ENCODE measurements around the gene PERM1.
"Not testable (repeated sequence)": the region's sequence is repeated elsewhere in the genome, so short reads cannot be mapped to it uniquely, and the experiment has no call there.

PERM1 gene

GRCh38 chr1:998995-999724 is 17.3 kb upstream of the PERM1 start:
- no peak for DNase-seq (ENCODE audit: low read depth in 2 of 2, low spot score in 1 of 2)

- DNase-seq (ENCODE audit: low read depth in 2 of 2, low spot score in 1 of 2), result no peak
Observed at GRCh38 chr1:998745-998994, 16.8 kb upstream of the PERM1 start.

GRCh38 chr1:997993-998744 is 16.3 kb upstream of the PERM1 start:
- no peak for DNase-seq (ENCODE audit: low read depth in 2 of 2, low spot score in 1 of 2)

- DNase-seq (ENCODE audit: low read depth in 2 of 2, low spot score in 1 of 2), result no peak
Observed at GRCh38 chr1:997713-997992, 15.8 kb upstream of the PERM1 start.

GRCh38 chr1:996851-997712 is 15.2 kb upstream of the PERM1 start:
- no peak for DNase-seq (ENCODE audit: low read depth in 2 of 2, low spot score in 1 of 2)

- no peak for DNase-seq (ENCODE audit: low read depth in 2 of 2, low spot score in 1 of 2)
Observed at GRCh38 chr1:995665-996633, 14.1 kb upstream of the PERM1 start.

- DNase-seq (ENCODE audit: low read depth in 2 of 2, low spot score in 1 of 2), result not testable (repeated sequence)
Observed at GRCh38 chr1:994546-994945, 12.7 kb upstream of the PERM1 start.

- no peak for DNase-seq (ENCODE audit: low read depth in 2 of 2, low spot score in 1 of 2)
Observed at GRCh38 chr1:993379-993995, 11.6 kb upstream of the PERM1 start.

- DNase-seq (ENCODE audit: low read depth in 2 of 2, low spot score in 1 of 2), result no peak
Observed at GRCh38 chr1:992362-992761, 10.5 kb upstream of the PERM1 start.

GRCh38 chr1:991895-992294 is 10.0 kb upstream of the PERM1 start:
- no peak for DNase-seq (ENCODE audit: low read depth in 2 of 2, low spot score in 1 of 2)

- not testable (repeated sequence) for DNase-seq (ENCODE audit: low read depth in 2 of 2, low spot score in 1 of 2)
Observed at GRCh38 chr1:991275-991674, 9.4 kb upstream of the PERM1 start.

- DNase-seq (ENCODE audit: low read depth in 2 of 2, low spot score in 1 of 2), result not testable (repeated sequence)
Observed at GRCh38 chr1:988061-988460, 6.2 kb upstream of the PERM1 start.

- DNase-seq (ENCODE audit: low read depth in 2 of 2, low spot score in 1 of 2), result no peak
Observed at GRCh38 chr1:985126-985525, 3.2 kb upstream of the PERM1 start.

- DNase-seq (ENCODE audit: low read depth in 2 of 2, low spot score in 1 of 2), result no peak
Observed at GRCh38 chr1:984476-984814, 2.6 kb upstream of the PERM1 start.

GRCh38 chr1:983798-984475 is 2.0 kb upstream of the PERM1 start:
- DNase-seq (ENCODE audit: low read depth in 2 of 2, low spot score in 1 of 2), result peak in 1 of 2 donors; percentile 29

- no peak for DNase-seq (ENCODE audit: low read depth in 2 of 2, low spot score in 1 of 2)
Observed at GRCh38 chr1:982765-983436, 1.0 kb upstream of the PERM1 start.

GRCh38 chr1:981491-981954 is 370 bp downstream of the PERM1 start:
- no peak for DNase-seq (ENCODE audit: low read depth in 2 of 2, low spot score in 1 of 2)

GRCh38 chr1:980602-981395 is 1.1 kb downstream of the PERM1 start:
- no peak for DNase-seq (ENCODE audit: low read depth in 2 of 2, low spot score in 1 of 2)

GRCh38 chr1:980137-980571 is 1.7 kb downstream of the PERM1 start:
- DNase-seq (ENCODE audit: low read depth in 2 of 2, low spot score in 1 of 2), result no peak
